Stimulated activated naive B cell treated with anti-CD40 and anti-IgM and Interleukin-4, amounts not matched to agents 10 μg/mL and 1 μg/mL and 100 μg/mL, for 72 hours (primary cell): ENCODE results near the gene GJC2.
A peak's percentile ranks its signal among the peaks of the same experiment; 100 is the strongest.

Experiments used
- ATAC-seq, 2 donors: fragments of 150-1000 bp; cut with Tn5 transposase; replicated peaks; 2 replicates each; pipeline ENCODE4 v1.10.0; 2021; ENCODE audit warnings: moderate library complexity in 1 of 2
- DNase-seq: peaks from one replicate; pipeline ENCODE4 v3.0.0; 2021
- H3K27ac Mint-ChIP-seq: one replicate; pipeline ENCODE4 v1.8.0; 2022; ENCODE audit warnings: mild to moderate bottlenecking, mixed read lengths
- H3K27me3 Mint-ChIP-seq, 2 donors: one replicate each; pipeline ENCODE4 v1.8.0; 2022; ENCODE audit warnings: mixed read lengths in 2 of 2
- H3K36me3 Mint-ChIP-seq, 2 donors: one replicate each; pipeline ENCODE4 v1.8.0; 2022; ENCODE audit warnings: mixed read lengths in 2 of 2, mild to moderate bottlenecking in 1 of 2
- H3K4me1 Mint-ChIP-seq, 2 donors: one replicate each; pipeline ENCODE4 v1.8.0; 2022; ENCODE audit warnings: mixed read lengths in 2 of 2, mild to moderate bottlenecking in 1 of 2
- H3K4me3 Mint-ChIP-seq, 2 donors: one replicate each; pipeline ENCODE4 v1.8.0; 2022; ENCODE audit warnings: mild to moderate bottlenecking in 2 of 2, mixed read lengths in 2 of 2, moderate library complexity in 1 of 2
- H3K9me3 Mint-ChIP-seq, 2 donors: one replicate each; pipeline ENCODE4 v1.8.0; 2022; ENCODE audit warnings: mixed read lengths in 2 of 2, mild to moderate bottlenecking in 1 of 2

The GJC2 gene

DNA sequence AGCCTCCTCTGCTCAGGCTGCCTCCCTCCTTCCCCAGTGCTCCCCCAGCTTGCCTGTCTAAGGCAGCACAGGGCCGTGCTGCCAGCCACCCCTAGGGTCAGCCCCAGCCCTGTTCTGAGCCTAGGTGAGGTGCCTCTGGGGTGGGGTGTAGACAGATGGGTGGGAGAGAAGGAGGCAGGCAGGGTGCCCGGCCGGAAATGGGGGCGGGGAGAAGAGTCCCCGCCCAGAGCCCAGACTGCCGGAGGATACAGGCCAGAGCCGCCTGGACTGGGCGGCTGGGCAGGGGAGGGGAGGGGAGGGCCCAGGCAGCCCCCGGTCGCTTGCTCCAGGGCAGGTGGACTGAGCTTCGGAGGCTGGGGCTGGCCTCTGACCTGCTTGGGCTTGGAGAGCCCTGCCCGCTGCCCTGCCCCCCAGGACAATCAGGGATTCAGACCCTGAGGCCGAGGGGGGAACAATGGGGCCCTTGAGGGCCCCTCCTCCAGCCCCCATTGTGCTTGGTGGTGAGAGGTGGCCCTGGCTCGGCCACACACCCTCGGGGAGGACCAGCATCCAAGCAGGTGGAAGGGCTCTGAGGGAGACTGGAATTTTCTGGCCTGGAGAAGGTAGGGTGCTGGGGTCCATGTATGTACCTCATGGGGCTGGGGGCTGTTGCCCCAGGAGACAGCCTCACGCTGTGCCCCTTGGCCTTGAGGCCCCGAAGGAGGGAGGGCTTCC is at the start of gene GJC2:
GJC2 (plus strand) TSS at position 525 of the 714 bp plus-strand sequence. CDS start 7,829 bp downstream, outside the sequence.
- ATAC-seq (no peak), DNase-seq (no peak)
- Mint-ChIP-seq H3K4me3 (no peak within 1 kb of the TSS), H3K27me3 (no peaks in the 10 kb centered on the region), H3K9me3 (no peaks in the 10 kb centered on the region), H3K36me3 (peaks cover 3% of the 10 kb centered on the region in 2 donors), H3K4me1 (peaks cover 8 to 11% of the 10 kb centered on the region in 2 donors), H3K27ac (peak within 1 kb of the TSS; percentile 14)

DNA sequence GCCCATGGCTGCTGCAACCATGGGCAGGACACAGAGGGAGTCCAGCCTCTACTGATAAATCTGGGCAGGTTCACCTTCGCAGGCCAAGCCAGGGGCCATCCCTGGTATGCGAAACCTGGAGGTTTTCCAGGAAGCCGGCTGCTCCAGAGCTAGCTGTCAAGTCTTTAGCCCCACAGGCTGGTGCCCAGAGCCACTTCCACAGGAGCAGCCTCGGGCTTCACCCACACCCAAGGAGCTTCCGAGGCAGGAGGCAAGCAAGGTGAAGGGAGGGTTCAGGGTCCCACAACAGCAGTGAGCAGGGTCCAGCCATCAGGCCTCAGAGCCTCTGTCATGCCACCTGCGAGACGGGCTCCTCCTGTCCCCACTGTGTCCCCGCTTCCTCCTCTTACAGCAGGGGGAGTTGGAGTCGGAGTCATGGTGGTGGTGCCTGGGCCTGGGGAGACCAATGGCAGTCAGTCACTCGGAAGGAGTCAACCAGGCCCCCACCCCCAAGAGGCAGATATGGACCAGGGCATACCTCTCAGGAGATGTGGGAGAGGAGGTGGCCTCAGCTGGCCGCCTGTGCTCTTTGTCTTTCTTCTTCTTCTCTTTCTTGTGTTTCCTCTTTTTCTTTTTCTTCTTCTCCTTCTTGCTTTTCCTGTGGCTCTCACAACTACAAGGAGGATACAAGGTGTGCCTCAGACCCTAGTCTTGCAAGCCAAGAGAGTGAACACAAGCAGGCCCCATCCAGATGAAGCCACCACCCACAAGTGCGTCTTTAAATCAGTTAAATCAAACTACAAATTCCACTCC is 48.7 kb upstream of the GJC2 start:
- H3K4me3 Mint-ChIP-seq, result peak overlapping the region; percentile 60 to 98
- H3K9me3 Mint-ChIP-seq, result no peaks in the 10 kb centered on the region
- H3K27ac Mint-ChIP-seq, result peak overlapping the region; percentile 94
- ATAC-seq (no peak), DNase-seq (no peak)
- peaks cover 25 to 68% of the 10 kb centered on the region in 2 donors for H3K4me1 Mint-ChIP-seq
- H3K27me3 Mint-ChIP-seq, result no peaks in the 10 kb centered on the region
- peaks cover 33 to 54% of the 10 kb centered on the region in 2 donors for H3K36me3 Mint-ChIP-seq

DNA sequence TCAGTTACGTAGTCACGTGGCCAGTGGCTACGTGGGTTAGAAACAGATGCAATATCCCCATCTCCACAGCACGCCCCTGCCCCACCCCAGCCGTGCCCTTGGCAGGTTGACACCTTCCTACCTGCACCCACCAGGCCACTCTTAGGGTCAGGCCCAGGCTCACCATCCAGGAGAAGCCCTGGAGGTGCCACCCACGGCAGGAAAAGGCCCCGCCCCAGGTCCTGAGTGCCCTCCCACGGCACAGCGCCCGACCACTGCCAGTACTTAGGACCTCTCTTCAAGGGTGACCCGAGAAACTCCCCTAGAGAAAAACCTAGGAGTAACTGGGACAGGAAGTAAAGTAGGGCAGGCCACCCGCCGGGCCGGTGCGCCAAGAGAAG is 48.1 kb upstream of the GJC2 start:
- H3K9me3 Mint-ChIP-seq, result no peaks in the 10 kb centered on the region
- H3K27me3 Mint-ChIP-seq, result no peaks in the 10 kb centered on the region
- H3K4me1 Mint-ChIP-seq, result peaks cover 27 to 65% of the 10 kb centered on the region in 2 donors
- H3K36me3 Mint-ChIP-seq, result peaks cover 37 to 52% of the 10 kb centered on the region in 2 donors
- H3K4me3 Mint-ChIP-seq, result peak overlapping the region; percentile 60 to 98
- ATAC-seq (no peak), DNase-seq (no peak)
- H3K27ac Mint-ChIP-seq, result peak overlapping the region; percentile 94

- Mint-ChIP-seq H3K27ac (peak overlapping the region; percentile 83), H3K9me3 (no peaks in the 10 kb centered on the region), H3K27me3 (no peaks in the 10 kb centered on the region), H3K4me3 (peak overlapping the region; percentile 95 to 98), H3K4me1 (peaks cover 27 to 64% of the 10 kb centered on the region in 2 donors), H3K36me3 (peaks cover 40 to 56% of the 10 kb centered on the region in 2 donors)
- peak; percentile 47 for ATAC-seq
- DNase-seq, result no peak
Observed at GRCh38 chr1:228101994-228102790, 47.5 kb upstream of the GJC2 start.

DNA sequence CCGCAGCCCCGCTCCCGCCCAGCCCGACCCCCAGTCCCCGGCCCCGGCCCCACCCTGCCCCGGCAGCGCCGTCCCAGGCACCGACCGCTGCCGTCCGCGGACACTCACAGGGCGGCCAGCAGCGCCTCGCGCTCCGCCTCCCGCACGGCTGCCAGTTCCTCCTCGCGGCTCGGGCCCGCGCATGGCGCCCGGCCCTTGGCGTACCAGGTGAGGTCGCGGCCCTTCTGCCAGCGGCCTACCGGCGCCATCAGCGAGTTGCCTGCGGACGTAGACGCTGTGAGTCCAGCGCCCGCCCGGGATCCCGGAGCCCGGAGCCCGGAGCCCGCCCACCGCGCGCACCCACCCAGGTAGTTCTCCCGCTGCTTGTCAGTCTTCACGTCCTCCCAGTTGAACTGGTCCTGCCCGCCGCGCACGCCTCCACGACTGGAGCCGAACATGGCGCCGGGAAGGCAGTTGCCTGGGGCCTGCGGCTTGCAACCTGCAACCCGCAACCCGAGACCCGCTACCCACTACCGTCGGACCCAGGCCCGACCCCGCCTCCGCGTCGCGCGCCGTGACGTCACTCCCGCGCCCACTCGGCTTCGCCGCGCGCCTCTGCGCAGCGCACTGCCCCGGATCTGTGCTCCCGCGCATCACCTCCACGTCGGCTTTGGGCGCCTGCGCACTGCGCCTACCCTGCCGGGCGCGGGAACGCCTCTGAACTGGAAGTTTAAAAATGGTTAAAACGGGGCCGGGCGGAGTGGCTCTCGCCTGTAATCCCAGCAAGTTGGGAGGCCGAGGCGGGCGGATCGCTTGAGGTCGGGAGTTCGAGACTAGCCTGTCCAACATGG is 46.7 kb upstream of the GJC2 start, which contains the start of gene C1orf35:
C1orf35 (minus strand) TSS at position 535 of the 830 bp plus-strand sequence; CDS start at position 437, 98 bp downstream.
- Mint-ChIP-seq H3K27ac (peak within 1 kb of the TSS; percentile 97), H3K36me3 (peaks cover 33 to 48% of the 10 kb centered on the region in 2 donors), H3K27me3 (no peaks in the 10 kb centered on the region), H3K4me3 (peak within 1 kb of the TSS; percentile 95 to 98), H3K9me3 (no peaks in the 10 kb centered on the region), H3K4me1 (peaks cover 33 to 66% of the 10 kb centered on the region in 2 donors)
- ATAC-seq, result peak; percentile 88 to 89
- peak; percentile 90 for DNase-seq

GRCh38 chr1:228104526-228105269 is 45.0 kb upstream of the GJC2 start:
- Mint-ChIP-seq H3K4me3 (peak overlapping the region; percentile 95 to 98), H3K36me3 (peaks cover 23 to 35% of the 10 kb centered on the region in 2 donors), H3K4me1 (peaks cover 30 to 72% of the 10 kb centered on the region in 2 donors), H3K27me3 (no peaks in the 10 kb centered on the region), H3K27ac (peak overlapping the region; percentile 97), H3K9me3 (no peaks in the 10 kb centered on the region)
- DNase-seq, result no peak
- ATAC-seq, result no peak

- Mint-ChIP-seq H3K27me3 (no peaks in the 10 kb centered on the region), H3K4me1 (peaks cover 36 to 74% of the 10 kb centered on the region in 2 donors), H3K27ac (no peak overlapping the region), H3K4me3 (no peak overlapping the region), H3K36me3 (peaks cover 17 to 31% of the 10 kb centered on the region in 2 donors), H3K9me3 (no peaks in the 10 kb centered on the region)
- ATAC-seq (no peak), DNase-seq (no peak)
Observed at GRCh38 chr1:228105270-228105995, 44.3 kb upstream of the GJC2 start.

DNA sequence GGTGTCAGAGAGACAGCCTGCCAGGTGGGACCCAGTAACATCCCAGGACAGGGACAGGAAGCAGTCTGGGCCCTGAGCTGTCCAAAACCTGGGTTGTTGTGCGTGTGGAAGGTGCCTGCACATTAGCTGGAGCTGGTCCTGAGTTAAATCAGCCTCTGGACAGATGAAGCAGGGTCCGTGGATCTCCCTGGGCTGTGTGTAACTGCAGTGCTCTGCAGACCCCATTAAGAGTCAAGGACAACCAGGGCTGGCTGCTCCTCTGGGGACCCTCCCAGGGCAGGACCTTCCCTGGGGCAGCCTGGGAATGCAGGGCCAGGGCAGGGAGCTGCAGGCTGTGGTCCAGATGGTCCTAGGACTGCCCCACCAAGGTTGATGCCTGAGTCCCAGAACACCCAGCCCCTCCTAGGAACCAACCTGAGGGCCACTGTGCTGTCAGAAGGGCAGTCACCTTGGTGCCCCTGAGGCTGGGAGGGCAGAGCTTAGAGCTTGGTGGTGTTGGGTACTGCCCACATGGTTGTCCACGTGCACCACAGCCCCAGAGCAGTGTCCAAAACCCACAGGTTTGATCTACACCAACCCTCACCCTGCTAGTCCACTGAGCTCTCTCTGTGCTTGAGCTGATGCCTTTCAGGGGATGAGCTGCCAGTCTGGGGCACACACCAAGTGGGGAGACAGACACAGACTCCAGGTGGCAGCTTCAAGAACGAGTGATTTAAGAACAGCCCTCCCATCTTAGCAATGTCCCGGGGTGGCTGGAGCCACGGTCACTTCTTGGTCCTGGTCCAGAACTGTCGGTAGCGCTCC is 43.5 kb upstream of the GJC2 start:
- Mint-ChIP-seq H3K9me3 (no peaks in the 10 kb centered on the region), H3K27me3 (no peaks in the 10 kb centered on the region), H3K4me3 (no peak overlapping the region), H3K27ac (peak overlapping the region; percentile 42), H3K4me1 (peaks cover 33 to 70% of the 10 kb centered on the region in 2 donors), H3K36me3 (peaks cover 16 to 29% of the 10 kb centered on the region in 2 donors)
- DNase-seq (no peak), ATAC-seq (no peak)

- DNase-seq, result no peak
- Mint-ChIP-seq H3K36me3 (peaks cover 16 to 24% of the 10 kb centered on the region in 2 donors), H3K27ac (no peak overlapping the region), H3K27me3 (no peaks in the 10 kb centered on the region), H3K4me1 (peaks cover 28 to 65% of the 10 kb centered on the region in 2 donors), H3K4me3 (no peak overlapping the region), H3K9me3 (no peaks in the 10 kb centered on the region)
- no peak for ATAC-seq
Observed at GRCh38 chr1:228106800-228107054, 43.0 kb upstream of the GJC2 start.

- Mint-ChIP-seq H3K27ac (peak overlapping the region; percentile 31), H3K9me3 (no peaks in the 10 kb centered on the region), H3K27me3 (no peaks in the 10 kb centered on the region), H3K36me3 (peaks cover 16 to 24% of the 10 kb centered on the region in 2 donors), H3K4me3 (peak overlapping the region; percentile 95 to 96), H3K4me1 (peaks cover 27 to 59% of the 10 kb centered on the region in 2 donors)
- no peak for DNase-seq
- ATAC-seq, result no peak
Observed at GRCh38 chr1:228107636-228108035, 42.1 kb upstream of the GJC2 start.

GRCh38 chr1:228108055-228108690 is 41.6 kb upstream of the GJC2 start:
- ATAC-seq (no peak), DNase-seq (no peak)
- Mint-ChIP-seq H3K27ac (peak overlapping the region; percentile 98), H3K36me3 (peaks cover 14 to 22% of the 10 kb centered on the region in 2 donors), H3K4me1 (peaks cover 27 to 58% of the 10 kb centered on the region in 2 donors), H3K4me3 (peak overlapping the region; percentile 95 to 96), H3K27me3 (no peaks in the 10 kb centered on the region), H3K9me3 (no peaks in the 10 kb centered on the region)

DNA sequence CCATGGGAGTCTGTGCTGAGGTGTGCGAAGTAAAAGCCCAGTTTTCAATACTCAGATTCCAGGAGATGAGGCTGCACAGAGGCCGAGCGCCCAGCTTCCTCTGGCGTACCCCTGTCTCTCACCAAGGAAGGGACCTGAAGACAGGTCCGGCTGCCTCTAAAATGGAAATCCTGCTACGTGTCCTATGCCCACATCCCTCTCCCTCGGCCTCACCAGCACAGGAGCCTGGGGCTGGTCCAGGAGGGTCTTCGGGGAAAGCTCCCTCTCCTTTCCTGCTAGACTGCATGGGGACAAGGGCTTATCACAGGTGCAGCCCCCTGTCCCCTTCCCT is 41.0 kb upstream of the GJC2 start:
- Mint-ChIP-seq H3K27me3 (no peaks in the 10 kb centered on the region), H3K27ac (peak overlapping the region; percentile 98), H3K4me1 (peaks cover 23 to 53% of the 10 kb centered on the region in 2 donors), H3K4me3 (peak overlapping the region; percentile 95 to 96), H3K36me3 (peaks cover 13 to 19% of the 10 kb centered on the region in 2 donors), H3K9me3 (no peaks in the 10 kb centered on the region)
- no peak for ATAC-seq
- DNase-seq, result no peak
